Measurements from ENCODE around the gene RTN4.

DNA sequence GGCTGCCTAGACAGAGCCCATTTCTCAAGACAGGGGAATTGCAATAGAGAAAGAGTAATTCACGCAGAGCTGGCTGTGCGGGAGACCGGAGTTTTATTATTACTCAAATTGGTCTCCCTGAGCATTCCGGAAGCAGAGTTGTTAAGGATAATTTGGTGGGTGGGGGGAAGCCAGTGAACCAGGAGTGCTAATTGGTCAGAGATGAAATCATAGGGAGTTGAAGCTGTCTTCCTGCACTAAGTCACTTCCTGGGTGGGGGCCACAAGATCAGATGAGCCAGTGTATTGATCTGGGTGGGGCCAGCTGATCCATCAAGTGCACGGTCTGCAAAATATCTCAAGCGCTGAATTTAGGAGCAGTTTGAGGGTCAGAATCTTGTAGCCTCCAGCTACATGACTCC is 84.8 kb downstream of the RTN4 start:
- TF ChIP-seq, protein P1, sequence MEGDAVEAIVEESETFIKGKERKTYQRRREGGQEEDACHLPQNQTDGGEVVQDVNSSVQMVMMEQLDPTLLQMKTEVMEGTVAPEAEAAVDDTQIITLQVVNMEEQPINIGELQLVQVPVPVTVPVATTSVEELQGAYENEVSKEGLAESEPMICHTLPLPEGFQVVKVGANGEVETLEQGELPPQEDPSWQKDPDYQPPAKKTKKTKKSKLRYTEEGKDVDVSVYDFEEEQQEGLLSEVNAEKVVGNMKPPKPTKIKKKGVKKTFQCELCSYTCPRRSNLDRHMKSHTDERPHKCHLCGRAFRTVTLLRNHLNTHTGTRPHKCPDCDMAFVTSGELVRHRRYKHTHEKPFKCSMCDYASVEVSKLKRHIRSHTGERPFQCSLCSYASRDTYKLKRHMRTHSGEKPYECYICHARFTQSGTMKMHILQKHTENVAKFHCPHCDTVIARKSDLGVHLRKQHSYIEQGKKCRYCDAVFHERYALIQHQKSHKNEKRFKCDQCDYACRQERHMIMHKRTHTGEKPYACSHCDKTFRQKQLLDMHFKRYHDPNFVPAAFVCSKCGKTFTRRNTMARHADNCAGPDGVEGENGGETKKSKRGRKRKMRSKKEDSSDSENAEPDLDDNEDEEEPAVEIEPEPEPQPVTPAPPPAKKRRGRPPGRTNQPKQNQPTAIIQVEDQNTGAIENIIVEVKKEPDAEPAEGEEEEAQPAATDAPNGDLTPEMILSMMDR (IDR thresholded peaks at IDR 0.05): no peak
- TF ChIP-seq POLR2A (IDR thresholded peaks at IDR 0.05): no peak

Data from uterus (tissue), 2 donors.